ENCODE measurements around the gene LY6G6C.
A peak's percentile ranks its signal among the peaks of the same experiment; 100 is the strongest.
"Not testable (repeated sequence)": the region's sequence is repeated elsewhere in the genome, so short reads cannot be mapped to it uniquely, and the experiment has no call there.

LY6G6C gene

GRCh38 chr6:31725502-31726350 lies 4.2 kb upstream of the LY6G6C start:
- no peak for DNase-seq

GRCh38 chr6:31723980-31724691 lies 2.6 kb upstream of the LY6G6C start:
- no peak for DNase-seq

GRCh38 chr6:31723245-31723979 lies 1.9 kb upstream of the LY6G6C start, which contains the start of gene MPIG6B:
MPIG6B (plus strand) TSS chr6:31723373; CDS start chr6:31723384, 11 bp downstream.
- DNase-seq: no peak

GRCh38 chr6:31722173-31722572 lies 627 bp upstream of the LY6G6C start:
- DNase-seq: no peak

- DNase-seq: no peak
These were observed 1.3 kb downstream of the LY6G6C start for GRCh38 chr6:31720196-31720770.

GRCh38 chr6:31719001-31719400 lies 2.5 kb downstream of the LY6G6C start:
- no peak for DNase-seq

GRCh38 chr6:31718265-31718664 lies 3.3 kb downstream of the LY6G6C start:
- no peak for DNase-seq

GRCh38 chr6:31717499-31718222 lies 3.9 kb downstream of the LY6G6C start:
- DNase-seq: no peak

- DNase-seq: no peak
These were observed 6.3 kb downstream of the LY6G6C start, which contains the start of gene LY6G6D for GRCh38 chr6:31715022-31715958. LY6G6D (plus strand) TSS chr6:31715348; CDS start chr6:31715356, 8 bp downstream.

- DNase-seq: no peak
These were observed 7.4 kb downstream of the LY6G6C start for GRCh38 chr6:31713991-31714684.

GRCh38 chr6:31713465-31713864 lies 8.1 kb downstream of the LY6G6C start:
- no peak for DNase-seq

GRCh38 chr6:31712296-31712695 lies 9.2 kb downstream of the LY6G6C start:
- DNase-seq: peak; percentile 29

GRCh38 chr6:31711233-31711632 lies 10.3 kb downstream of the LY6G6C start:
- DNase-seq: no peak

GRCh38 chr6:31710523-31711219 lies 10.9 kb downstream of the LY6G6C start:
- DNase-seq: no peak

- not testable (repeated sequence) for DNase-seq
These were observed 12.4 kb downstream of the LY6G6C start for GRCh38 chr6:31709157-31709556.

- no peak for DNase-seq
These were observed 13.3 kb downstream of the LY6G6C start for GRCh38 chr6:31708224-31708623.

GRCh38 chr6:31707701-31708100 lies 13.8 kb downstream of the LY6G6C start:
- DNase-seq: no peak

GRCh38 chr6:31706599-31706998 lies 14.9 kb downstream of the LY6G6C start, which contains the start of gene LY6G6F:
LY6G6F (plus strand) TSS chr6:31706866; CDS start chr6:31706907, 41 bp downstream.
- DNase-seq: no peak

GRCh38 chr6:31705931-31706330 lies 15.6 kb downstream of the LY6G6C start:
- DNase-seq: no peak
